GM19438 (cell line): ENCODE measurements around the gene FBXO48.

Experiments used
- ATAC-seq: cut with Tn5 transposase; IDR thresholded peaks from one replicate; pipeline ENCODE4 v1.9.1; 2021; ENCODE audit warnings: low read depth; ENCODE audit not compliant: unreplicated experiment

FBXO48 gene

GRCh38 chr2:68438455-68439303, 28.4 kb downstream of the FBXO48 start:
- ATAC-seq: no peak

GRCh38 chr2:68436270-68436669, 30.8 kb downstream of the FBXO48 start:
- ATAC-seq: no peak

GRCh38 chr2:68435615-68436014, 31.5 kb downstream of the FBXO48 start:
- no peak for ATAC-seq

GRCh38 chr2:68434981-68435380, 32.1 kb downstream of the FBXO48 start:
- ATAC-seq: no peak

GRCh38 chr2:68432696-68433658, 34.1 kb downstream of the FBXO48 start:
- ATAC-seq: no peak

GRCh38 chr2:68431316-68431972, 35.6 kb downstream of the FBXO48 start:
- ATAC-seq: no peak

GRCh38 chr2:68429311-68429826, 37.7 kb downstream of the FBXO48 start:
- no peak for ATAC-seq

GRCh38 chr2:68428746-68429145, 38.3 kb downstream of the FBXO48 start:
- ATAC-seq: no peak

GRCh38 chr2:68428126-68428525, 39.0 kb downstream of the FBXO48 start:
- ATAC-seq: no peak

- no peak for ATAC-seq
Observed at GRCh38 chr2:68426848-68427579, 40.1 kb downstream of the FBXO48 start.

- no peak for ATAC-seq
Observed at GRCh38 chr2:68426446-68426845, 40.6 kb downstream of the FBXO48 start.

- ATAC-seq: no peak
Observed at GRCh38 chr2:68425503-68425902, 41.6 kb downstream of the FBXO48 start.

- peak; percentile 62 for ATAC-seq
Observed at GRCh38 chr2:68423966-68424650, 43.0 kb downstream of the FBXO48 start.

GRCh38 chr2:68420254-68420910, 46.7 kb downstream of the FBXO48 start:
- ATAC-seq: no peak

- ATAC-seq: no peak
Observed at GRCh38 chr2:68418855-68419254, 48.2 kb downstream of the FBXO48 start.

GRCh38 chr2:68418419-68418818, 48.7 kb downstream of the FBXO48 start:
- no peak for ATAC-seq

- no peak for ATAC-seq
Observed at GRCh38 chr2:68417926-68418325, 49.2 kb downstream of the FBXO48 start.

- ATAC-seq: no peak
Observed at GRCh38 chr2:68416081-68416675, 50.9 kb downstream of the FBXO48 start.
